ENCODE results near the gene HLA-C.
"Not testable (repeated sequence)": the region's sequence is repeated elsewhere in the genome, so short reads cannot be mapped to it uniquely, and the experiment has no call there.

HLA-C gene

GRCh38 chr6:31243508-31243907 is 28.4 kb downstream of the HLA-C start:
- DNase-seq (ENCODE audit: low read depth): no peak
- TF ChIP-seq CTCF (IDR thresholded peaks at IDR 0.05; ENCODE audit: insufficient read depth, low read depth, low read length, missing control alignments): no peak
- H3K4me3 ChIP-seq (ENCODE audit: low read length): no peak overlapping the region

GRCh38 chr6:31239854-31240253 is 32.0 kb downstream of the HLA-C start:
- no peak overlapping the region for H3K4me3 ChIP-seq (ENCODE audit: low read length)
- DNase-seq (ENCODE audit: low read depth): no peak
- no peak for TF ChIP-seq CTCF (IDR thresholded peaks at IDR 0.05; ENCODE audit: insufficient read depth, low read depth, low read length, missing control alignments)

- H3K4me3 ChIP-seq (ENCODE audit: low read length); DNase-seq (ENCODE audit: low read depth): not testable (repeated sequence)
Measured at GRCh38 chr6:31234101-31234500, 37.8 kb downstream of the HLA-C start.

- no peak for DNase-seq (ENCODE audit: low read depth)
- no peak overlapping the region for H3K4me3 ChIP-seq (ENCODE audit: low read length)
- TF ChIP-seq CTCF (IDR thresholded peaks at IDR 0.05; ENCODE audit: insufficient read depth, low read depth, low read length, missing control alignments): no peak
Measured at GRCh38 chr6:31228476-31228875, 43.4 kb downstream of the HLA-C start.

GRCh38 chr6:31227143-31227542 is 44.7 kb downstream of the HLA-C start:
- TF ChIP-seq CTCF (IDR thresholded peaks at IDR 0.05; ENCODE audit: insufficient read depth, low read depth, low read length, missing control alignments): no peak
- no peak overlapping the region for H3K4me3 ChIP-seq (ENCODE audit: low read length)
- DNase-seq (ENCODE audit: low read depth): no peak

GRCh38 chr6:31225735-31226134 is 46.2 kb downstream of the HLA-C start:
- H3K4me3 ChIP-seq (ENCODE audit: low read length): no peak overlapping the region
- no peak for TF ChIP-seq CTCF (IDR thresholded peaks at IDR 0.05; ENCODE audit: insufficient read depth, low read depth, low read length, missing control alignments)
- DNase-seq (ENCODE audit: low read depth): no peak

- TF ChIP-seq CTCF (IDR thresholded peaks at IDR 0.05; ENCODE audit: insufficient read depth, low read depth, low read length, missing control alignments): no peak
- DNase-seq (ENCODE audit: low read depth): no peak
Measured at GRCh38 chr6:31222496-31222895, 49.4 kb downstream of the HLA-C start.

More at GRCh38 chr6:31222496-31222895, 49.4 kb downstream of the HLA-C start:
- H3K4me3 ChIP-seq (ENCODE audit: low read length): no peak overlapping the region
